Neural progenitor cell (in vitro differentiated cells): ENCODE data around the gene MMP14.

Source experiments
- CTCF ChIP-seq: fragments of 200-600 bp; sonication (generic); IDR thresholded peaks from 2 replicates; pipeline ENCODE4 v1.5.1; 2017; ENCODE audit warnings: antibody characterized with exemption, mild to moderate bottlenecking
- EZH2 ChIP-seq: fragments of 200-600 bp; sonication (generic); IDR thresholded peaks from 2 replicates; pipeline ENCODE4 v1.6.1; 2017; ENCODE audit warnings: antibody characterized with exemption, mild to moderate bottlenecking, moderate library complexity
- EZH2phosphoT487 ChIP-seq: fragments of 200-600 bp; sonication (generic); IDR thresholded peaks from 2 replicates; pipeline ENCODE4 v1.6.1; 2017; ENCODE audit warnings: antibody characterized with exemption

DNA sequence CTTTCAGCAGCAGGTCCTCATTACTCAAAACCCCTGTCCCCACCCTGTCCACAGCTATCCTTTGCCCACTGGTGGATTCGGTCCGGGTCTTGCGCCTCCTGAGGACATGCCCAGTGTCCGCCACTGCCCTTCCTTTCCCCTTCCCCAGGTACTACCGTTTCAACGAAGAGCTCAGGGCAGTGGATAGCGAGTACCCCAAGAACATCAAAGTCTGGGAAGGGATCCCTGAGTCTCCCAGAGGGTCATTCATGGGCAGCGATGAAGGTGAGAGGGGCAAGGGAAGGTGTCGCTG lies 8.7 kb downstream of the MMP14 start:
- no peak for TF ChIP-seq CTCF
- no peak for TF ChIP-seq EZH2phosphoT487
- no peak for TF ChIP-seq EZH2
